Right lung (tissue), 5 donors: ENCODE measurements around the gene NOXO1. TPM values are rescaled to one million over a fixed set of nuclear protein-coding genes. Genes with fewer than 3 reads are reported as not detected.

ENCODE experiments used
- DNase-seq, 2 donors: peaks; one replicate each; pipeline ENCODE4 v3.0.0-alpha.2; 2013
- polyA plus RNA-seq, 5 donors: library from polyadenylated mRNA; unstranded; fragments of 120-200 nt; gene quantifications; one replicate each; pipeline versions ENCODE4 v1.2.1 to v1.2.3, GENCODE V29; 2013; ENCODE audit warnings: inconsistent platforms in 1 of 5, low replicate concordance in 1 of 5; ENCODE audit not compliant: insufficient read length in 5 of 5, insufficient read depth in 1 of 5

NOXO1 gene
- polyA plus RNA-seq, 5 donors: 0.18 to 0.57 (median 0.39) TPM; not detected in 1

- no peak for DNase-seq
Observed at GRCh38 chr16:1980030-1980769, 1.1 kb downstream of the NOXO1 start.

- DNase-seq: no peak
Observed at GRCh38 chr16:1979271-1980029, 1.8 kb downstream of the NOXO1 start.

GRCh38 chr16:1978476-1979120, 2.7 kb downstream of the NOXO1 start:
- no peak for DNase-seq

- DNase-seq: no peak
Observed at GRCh38 chr16:1977875-1978268, 3.4 kb downstream of the NOXO1 start.

- DNase-seq: no peak
Observed at GRCh38 chr16:1976951-1977874, 4.1 kb downstream of the NOXO1 start.

GRCh38 chr16:1976216-1976520, 5.1 kb downstream of the NOXO1 start:
- DNase-seq: no peak

GRCh38 chr16:1975432-1976215, 5.6 kb downstream of the NOXO1 start:
- DNase-seq: no peak

- DNase-seq: no peak
Observed at GRCh38 chr16:1974157-1975070, 6.9 kb downstream of the NOXO1 start.

- DNase-seq: no peak
Observed at GRCh38 chr16:1973461-1974156, 7.7 kb downstream of the NOXO1 start.

- DNase-seq: no peak
Observed at GRCh38 chr16:1972490-1972877, 8.8 kb downstream of the NOXO1 start.

- peak; percentile 93 to 95 for DNase-seq
Observed at GRCh38 chr16:1971796-1972489, 9.3 kb downstream of the NOXO1 start, which contains the start of gene TBL3. TBL3 (plus strand) TSS chr16:1972053; CDS start chr16:1972165, 112 bp downstream.

GRCh38 chr16:1968146-1968953, 12.9 kb downstream of the NOXO1 start:
- no peak for DNase-seq

GRCh38 chr16:1966460-1966859, 14.8 kb downstream of the NOXO1 start, which contains the start of gene RNF151:
RNF151 (plus strand) TSS chr16:1966856; CDS start chr16:1966882, 26 bp downstream.
- DNase-seq: no peak

- DNase-seq: no peak
Observed at GRCh38 chr16:1965396-1966001, 15.8 kb downstream of the NOXO1 start.

- peak; percentile 97 to 98 for DNase-seq
Observed at GRCh38 chr16:1964506-1965395, 16.5 kb downstream of the NOXO1 start, which contains the start of gene RPS2. RPS2 (minus strand) TSS chr16:1964826; CDS start chr16:1964625, 201 bp downstream.
